NCI-H446 (cell line): Measurements from ENCODE around the gene PLPP2.
"Not testable (repeated sequence)": the region's sequence is repeated elsewhere in the genome, so short reads cannot be mapped to it uniquely, and the experiment has no call there.

Experiments used
- DNase-seq, 2 experiments: peaks; one replicate each; lab custom pipeline; 2025; lab: John Stamatoyannopoulos, UW

PLPP2 gene

DNA sequence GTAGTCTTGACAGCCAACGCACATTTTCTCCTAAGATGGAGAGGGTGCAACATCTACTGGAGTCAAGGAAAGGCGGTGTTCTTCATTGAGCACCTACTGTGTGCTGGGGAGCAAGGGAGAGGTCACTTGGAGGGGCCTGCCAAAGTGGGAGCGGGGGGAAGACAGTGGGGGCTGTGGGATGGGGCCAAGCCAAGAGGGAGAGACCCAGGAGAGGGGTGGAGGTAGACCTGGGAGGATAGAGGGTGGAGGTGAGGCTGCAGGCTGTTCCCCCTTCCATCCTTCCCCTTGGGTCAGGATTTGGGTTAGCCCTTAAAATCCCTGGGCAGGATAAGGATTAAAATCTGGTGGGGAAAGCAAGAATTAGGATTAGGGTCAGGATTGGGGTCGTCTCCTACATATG, 1.7 kb upstream of the PLPP2 start:
- no peak for DNase-seq

DNA sequence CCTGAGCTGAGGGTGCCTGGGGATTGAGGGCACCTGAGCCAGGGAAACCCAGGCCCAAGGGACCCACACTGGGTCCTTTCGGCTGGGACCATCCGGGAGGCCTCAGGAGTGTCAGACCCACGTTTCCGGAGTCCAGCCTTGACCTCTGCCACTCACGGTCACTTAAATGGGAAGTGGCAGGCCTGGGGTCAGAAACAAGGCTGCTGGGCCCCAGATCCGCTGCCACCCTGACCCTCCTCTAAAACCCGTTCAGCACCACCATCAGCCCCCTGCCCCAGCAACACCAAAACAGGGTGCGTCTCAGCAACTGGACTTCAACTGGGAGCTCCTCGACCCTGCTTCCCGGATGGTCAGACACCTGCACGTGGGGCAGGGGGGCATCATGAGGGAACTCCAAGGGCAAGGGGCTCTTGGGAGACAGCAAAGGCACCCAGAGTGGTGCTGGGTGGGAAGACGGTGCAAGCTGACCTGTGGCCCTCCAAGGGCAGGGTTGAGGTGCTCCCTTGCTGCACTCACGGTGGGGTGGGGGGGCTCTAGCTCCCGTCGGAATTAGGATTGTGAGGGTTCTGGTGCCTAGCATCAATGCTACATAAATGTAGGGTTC, 1.2 kb upstream of the PLPP2 start:
- DNase-seq: no peak

DNA sequence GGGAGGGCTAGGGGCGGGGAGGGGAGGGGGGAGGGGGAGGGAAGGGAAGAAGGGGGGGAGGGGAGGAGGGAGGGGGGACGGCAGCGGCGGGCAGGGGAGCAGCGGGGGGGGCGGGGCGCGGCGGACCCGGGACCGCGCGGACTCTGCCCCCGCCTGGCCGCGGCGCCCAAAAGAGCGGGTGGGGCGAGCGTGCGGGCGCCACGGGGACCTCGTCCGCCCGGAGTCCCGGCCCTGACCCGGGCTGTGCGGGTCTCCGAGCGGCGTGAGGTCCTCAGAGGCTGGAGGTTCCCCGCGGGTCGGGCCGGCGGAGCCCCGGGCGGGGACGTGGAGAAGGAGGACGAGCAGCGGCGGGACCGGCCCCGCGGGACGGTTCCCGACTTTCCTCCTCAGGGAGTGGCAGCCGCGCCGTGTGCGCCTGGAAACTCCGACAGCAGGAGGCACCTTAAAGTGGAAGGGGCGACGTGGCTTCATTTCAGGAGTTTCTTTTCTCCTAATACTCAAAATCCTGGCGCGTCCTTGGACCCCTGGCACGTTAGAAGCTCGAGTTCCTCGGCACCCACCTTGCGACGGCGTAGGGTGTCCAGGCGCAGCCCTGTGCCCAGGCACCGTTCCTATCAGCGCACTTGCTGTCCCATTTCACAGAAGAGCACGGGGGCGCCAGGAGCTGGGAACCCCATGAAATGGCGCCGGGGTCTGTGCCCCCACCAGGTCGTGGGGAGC, 518 bp upstream of the PLPP2 start:
- no peak for DNase-seq

DNA sequence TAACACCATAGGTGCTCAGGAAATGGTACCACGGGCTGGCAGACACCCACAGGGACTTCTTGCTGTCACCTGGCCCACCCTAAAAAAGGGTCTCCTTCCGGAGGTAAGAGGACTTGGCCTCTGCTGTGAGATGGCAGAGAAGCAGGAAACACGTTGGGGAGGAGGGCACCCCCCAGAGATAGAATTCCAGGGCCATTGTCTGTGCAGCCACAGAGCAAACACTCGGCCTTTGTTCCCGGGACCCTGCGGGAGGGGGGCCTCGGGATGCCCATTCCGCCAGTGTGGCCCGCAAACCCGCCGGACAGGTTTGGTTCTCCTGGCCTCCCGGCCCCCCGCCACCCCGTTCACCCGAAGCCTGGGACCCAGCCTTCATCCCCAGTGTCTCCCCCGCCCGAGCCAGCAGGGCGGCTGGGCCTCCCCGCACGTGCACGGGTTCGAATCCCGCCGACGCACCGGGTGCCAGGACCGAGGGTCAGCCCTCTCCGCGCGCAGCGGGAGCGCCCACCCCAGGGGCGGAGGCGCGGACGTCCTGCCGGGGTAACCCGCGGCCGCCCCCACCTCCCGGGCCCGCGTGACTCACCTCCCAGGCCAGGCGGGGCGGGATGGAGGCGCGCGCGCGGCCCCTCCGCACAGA, 714 bp downstream of the PLPP2 start:
- no peak for DNase-seq

DNA sequence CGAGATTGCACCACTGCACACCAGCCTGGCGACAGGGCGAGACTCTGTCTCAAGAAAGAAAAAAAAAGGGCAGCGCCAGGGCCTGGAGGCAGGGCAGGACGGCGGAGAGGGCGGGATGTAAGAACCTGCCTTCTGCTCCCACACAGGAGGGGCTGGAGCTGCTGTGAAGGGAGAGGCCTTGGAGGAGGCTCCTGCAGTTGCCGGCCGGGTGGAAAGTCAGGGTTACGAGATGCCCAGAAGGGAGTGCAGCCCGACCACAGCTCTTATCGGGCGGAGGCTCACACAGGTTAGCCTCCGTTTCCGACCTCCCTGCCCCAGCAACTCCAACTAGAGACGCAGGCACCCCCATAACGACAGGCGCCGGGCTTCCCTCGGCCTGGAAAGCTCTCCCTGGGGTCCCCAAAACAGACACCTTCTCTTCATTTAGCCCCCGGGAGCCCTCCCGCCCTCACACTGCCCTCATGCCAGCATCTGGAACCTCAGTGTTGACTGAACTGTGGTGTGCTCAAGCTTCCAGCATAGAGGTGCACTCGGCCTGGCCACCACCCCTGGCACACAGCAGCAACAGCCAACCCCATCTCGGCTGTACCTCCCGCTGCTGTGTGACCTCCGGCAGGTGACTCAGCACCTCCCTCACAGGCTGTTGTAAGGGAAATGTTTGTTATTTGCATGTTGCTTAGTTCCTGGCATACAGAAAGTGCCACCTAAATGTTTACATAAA, 1.4 kb downstream of the PLPP2 start:
- no peak for DNase-seq

DNA sequence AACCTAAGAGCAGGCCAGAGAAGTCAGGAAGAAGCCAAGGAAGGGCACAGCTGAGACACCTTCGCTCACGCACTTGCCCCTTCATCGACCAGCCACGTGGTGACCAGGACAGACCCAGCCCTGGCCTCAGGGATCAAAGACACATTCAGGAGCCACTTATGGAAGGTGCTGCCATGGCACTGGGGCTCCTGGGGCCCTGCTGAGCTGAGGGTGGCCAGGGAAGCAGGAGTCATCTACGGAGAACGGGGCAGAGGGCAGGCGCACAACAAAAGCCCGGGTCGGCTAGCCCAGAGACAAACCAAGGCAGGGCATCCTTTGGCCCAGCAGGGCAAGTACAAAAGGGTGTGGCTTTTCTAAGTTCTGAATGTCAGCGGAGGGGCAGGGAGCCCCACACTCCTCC, 2.3 kb downstream of the PLPP2 start:
- DNase-seq: no peak

DNA sequence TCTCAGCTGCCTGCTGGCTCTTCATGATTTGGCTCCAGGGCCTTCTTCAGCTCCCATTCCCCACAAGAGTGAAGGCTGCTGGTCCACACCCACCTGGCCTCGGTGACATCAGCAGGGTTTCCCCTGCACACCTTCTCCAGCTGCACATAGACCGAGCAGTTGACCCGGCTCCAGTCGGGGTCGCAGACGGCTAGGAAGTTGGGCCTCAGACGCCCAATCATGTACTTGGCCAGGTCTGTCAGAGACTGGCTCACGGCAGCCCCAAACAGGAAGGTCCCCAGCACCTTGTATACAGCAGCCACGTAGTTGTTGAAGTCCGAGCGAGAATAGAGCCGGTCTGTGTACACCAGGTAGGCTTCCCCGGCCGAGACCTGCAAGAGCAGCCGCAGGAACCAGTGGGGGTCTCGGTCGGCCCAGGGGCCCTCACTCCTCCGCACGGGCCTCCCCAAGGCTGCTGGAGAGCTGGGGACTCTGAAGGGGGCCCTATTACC, 3.8 kb downstream of the PLPP2 start:
- no peak for DNase-seq

DNA sequence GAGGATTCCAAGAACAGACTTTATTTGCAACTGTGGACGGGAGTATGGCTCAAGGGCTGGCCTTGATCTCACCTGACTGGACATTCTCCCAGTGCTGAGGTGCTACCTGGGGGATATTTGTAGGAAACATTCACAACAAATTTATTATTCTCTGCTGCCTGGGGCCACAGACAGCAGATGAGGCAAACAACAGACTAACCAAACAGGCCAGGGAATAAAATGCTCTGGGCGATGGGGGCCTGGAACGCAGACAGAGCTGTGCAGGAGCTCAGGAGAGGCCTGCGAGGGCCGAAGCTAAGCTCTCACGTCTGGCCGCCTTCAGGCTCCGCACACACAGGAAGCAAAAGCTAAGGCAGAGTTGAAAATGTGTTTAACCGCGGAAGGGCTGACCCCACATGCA, 7.8 kb downstream of the PLPP2 start:
- DNase-seq: no peak

DNA sequence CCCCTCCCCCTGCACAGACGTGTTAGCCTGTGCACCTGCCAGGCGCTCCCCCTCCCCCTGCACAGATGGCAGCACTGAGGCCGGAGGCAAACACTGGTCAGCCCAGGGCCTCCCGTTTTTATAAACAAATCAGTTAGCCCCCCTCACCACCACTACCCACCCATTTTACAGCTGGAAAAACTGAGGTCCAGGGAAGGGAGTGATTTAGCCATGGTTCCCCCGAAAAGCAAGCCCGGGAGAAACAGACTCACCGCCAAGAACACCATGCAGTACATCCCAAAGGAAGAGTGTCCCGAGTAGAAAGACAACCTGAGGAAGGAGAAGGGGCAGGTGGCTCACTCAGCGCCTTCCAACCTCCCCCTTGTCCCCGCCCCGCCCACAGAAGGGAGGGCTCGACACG, 8.7 kb downstream of the PLPP2 start:
- no peak for DNase-seq

DNA sequence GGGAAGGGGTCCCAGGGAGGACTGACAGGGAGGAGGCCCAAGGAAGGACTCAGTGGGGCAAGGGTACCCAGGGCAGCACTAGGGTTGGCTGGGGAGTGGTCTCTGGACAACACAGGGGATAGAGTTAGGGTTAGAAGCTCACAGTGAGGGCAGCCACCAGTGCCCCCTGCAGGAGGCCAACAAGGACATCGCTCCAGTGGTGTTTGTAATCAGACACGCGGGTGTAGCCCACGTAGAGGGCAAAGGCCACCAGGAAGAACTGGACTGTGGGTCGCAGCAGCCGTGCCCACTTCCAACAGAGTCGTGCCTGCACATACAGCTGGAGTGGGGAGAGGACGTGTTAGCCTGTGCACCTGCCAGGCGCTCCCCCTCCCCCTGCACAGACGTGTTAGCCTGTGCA, 9.2 kb downstream of the PLPP2 start:
- DNase-seq: no peak

DNA sequence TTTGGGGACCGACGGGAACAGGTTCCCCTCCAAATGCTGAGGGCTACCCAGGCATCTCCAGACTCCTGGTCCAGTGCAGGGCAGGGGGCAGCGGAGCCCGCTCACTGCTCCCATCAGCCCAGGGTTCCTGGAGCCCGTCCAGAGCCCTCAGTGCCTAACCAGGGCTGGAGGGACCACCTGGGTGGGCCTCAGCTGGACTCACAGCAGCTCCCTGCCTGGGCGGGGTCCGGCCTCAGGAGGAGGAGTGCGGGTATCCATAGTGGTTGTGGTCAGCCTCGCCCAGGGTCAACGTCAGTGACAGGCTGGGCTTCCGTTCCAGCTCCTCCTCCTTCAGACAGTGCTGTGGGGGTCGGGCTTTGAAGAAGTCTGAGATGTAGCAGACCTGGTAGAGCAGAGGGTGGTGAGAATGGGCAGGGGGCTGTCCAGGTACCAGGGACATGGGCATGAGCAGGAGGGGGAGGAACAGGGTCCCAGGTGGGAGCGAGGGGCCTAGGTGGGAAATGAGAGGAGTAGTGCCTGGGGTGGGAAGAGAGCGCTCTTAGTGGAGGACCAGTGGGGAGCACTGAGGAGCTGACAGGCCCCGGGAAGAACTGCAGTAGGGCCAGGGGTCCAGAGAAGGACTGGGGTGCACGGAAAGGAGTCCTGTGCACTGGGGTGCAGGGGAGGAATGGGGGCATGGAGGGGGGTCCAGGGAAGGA, 9.9 kb downstream of the PLPP2 start:
- DNase-seq: no peak

DNA sequence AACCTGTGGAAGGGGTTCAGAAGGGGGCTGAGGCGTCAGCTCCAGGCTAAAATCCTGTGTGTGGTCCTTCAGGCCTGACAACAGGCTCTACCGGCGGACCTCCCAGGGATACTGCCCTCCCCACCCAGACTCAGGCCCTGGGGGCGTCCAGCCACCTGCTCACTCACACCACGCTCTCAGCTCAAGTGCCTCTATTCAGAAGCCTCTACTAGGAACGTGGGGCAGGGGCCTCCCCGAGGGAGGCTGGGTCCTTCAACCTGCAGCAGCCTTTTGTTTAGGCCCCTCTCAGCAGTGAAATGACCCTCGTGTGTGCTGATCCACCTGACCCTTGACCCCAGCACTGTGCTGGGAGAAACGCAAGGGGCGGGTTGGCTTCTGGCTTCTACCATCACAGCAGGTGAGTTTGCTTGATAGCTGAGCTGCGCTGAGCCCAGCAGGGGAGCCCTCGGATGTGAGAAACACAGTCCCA, 10.6 kb downstream of the PLPP2 start:
- no peak for DNase-seq

DNA sequence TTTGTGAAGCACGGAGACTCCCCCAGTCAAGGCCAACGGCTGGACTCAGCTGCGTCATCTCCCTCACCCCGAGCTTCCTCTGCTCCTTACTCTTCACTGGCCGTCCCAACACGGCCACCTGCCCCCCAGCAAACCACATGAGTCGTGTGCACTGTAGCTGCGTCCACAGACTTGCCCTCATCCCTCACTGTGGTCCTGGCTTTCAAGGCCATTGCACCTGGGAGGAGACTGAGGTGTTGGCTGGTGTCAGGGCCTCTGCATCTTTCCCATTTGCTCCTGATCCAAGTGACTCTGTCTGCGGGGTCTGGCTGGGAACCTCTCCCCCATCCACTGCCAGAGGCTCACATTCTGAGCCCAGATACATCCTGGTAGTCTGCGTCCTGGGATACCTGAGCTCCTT, 11.5 kb downstream of the PLPP2 start:
- no peak for DNase-seq

DNA sequence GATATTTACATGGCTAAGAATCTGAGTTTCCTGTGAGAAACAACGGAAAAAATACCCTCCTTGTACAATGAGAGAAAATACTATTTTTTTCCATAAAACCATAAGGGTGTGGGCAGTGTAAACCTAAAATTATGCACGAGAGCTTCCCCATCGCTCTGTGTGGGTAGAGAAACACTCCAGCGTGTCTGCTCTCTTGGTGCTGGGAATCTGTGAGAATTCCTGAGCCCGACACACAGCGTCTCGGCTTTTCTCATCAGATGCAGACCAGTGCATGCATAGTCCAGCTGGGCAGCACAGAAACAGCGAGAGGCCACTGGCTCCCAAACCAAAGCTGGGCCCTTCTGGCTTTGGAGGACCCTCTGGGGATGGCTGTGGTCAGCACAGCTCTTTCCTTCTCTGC, 12.0 kb downstream of the PLPP2 start:
- no peak for DNase-seq

DNA sequence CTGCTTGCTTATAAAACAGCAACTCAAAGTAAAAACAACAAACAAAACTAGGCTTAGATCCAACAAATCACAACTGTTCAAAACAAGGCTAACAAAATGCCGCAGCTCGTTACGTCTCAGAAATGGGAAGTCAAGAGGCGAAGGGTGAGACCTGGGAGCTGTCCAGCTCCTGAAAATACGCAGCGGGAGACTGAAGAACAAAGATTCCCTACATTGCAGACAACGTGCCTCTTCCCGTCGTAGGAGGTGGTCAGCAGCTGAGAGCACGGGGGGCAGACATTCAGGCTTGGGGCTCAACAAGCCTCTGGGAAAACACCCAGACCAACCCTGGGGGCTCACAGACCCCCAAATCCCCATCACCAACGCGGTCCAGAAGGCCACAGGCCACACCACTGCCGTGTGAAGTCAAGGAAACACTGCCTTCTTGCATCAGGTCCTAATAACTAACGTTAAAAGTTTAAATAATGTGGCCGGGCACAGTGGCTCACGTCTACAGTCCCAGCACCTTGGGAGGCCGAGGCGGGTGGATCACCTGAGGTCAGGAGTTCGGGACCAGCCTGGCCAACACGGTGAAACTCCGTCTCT, 13.5 kb downstream of the PLPP2 start:
- no peak for DNase-seq

DNA sequence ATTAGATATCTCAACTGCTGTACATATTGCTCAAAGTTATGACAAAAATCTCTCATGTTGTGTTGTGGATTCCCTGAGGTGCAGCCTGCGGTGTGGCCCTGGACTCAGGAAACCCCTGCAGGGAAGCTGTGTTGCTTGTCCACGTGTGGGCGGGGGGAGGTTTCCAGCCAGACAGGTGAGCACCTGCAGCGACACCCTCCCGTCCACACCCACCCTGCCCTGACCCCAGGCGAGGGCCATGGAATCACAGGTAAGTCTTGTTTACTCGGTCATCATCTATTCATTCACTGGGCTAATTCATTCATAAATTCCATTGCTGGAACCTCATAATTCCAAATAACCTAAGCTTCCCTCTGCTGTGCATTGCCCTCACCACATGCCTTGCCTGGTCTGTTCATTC, 14.1 kb downstream of the PLPP2 start:
- DNase-seq: no peak

DNA sequence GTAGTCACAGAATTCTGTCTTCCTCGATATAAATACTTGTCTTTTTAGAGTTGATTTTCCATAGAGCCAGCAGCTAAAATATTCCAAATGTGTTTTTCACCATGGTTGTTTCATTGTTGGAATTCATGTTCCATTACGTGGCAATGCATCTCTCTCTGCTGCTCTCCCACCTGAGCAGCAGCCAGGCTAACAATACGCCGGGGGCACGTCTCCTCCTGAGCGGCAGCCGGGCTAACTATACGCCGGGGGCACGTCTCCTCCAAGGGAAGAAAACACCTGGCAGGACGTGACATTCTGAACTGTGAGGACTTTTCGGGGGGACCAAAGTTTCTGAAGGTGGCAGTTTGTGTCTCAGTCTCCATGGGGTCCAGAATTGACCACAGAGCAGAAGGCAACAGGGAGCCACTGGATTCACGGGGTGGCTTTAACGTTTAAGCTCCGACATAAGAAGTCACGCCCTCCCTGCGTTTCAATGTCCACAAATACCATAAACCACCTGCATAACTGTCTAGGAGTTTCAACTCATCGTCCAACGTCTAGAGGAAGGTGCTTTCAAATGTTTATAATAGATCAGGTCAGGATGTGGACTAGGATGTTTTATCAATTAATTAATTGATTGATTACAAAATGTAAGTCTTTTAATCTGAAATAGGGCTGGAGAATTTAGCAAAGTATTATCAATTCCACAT, 15.1 kb downstream of the PLPP2 start:
- DNase-seq: no peak

DNA sequence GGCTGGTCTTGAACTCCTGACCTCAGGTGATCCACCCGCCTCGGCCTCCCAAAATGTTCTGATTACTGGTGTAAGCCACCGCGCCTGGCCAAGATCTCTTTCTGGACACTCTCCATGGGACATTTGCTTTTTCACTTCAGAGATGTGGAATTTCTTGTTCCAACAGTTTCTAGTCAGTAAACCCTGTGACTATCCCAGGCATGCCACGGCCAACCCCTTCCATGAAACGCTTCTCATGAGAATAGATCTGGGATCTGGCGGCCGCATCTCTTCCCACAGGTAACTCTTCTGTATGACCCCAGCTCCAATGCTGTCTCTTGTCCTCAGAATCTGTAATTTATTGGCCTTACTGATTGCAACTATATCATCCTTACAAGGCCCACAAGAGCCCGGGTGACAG, 16.2 kb downstream of the PLPP2 start:
- DNase-seq: no peak

DNA sequence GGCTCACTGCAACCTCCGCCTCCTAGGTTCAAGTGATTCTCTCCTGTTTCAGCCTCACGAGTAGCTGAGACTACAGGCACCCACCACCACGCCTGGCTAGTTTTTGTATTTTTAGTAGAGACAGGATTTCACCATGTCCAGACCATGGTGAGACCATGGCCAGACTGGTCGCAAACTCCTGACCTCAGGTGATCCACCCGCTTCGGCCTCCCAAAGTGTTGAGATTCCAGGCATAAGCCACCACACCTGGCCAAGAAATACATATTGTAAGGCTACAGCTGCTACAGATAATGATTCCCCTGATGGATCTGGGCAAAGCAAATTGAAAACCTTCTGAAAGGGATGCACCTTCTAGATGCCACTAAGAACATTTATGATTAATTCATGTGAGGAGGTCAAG, 17.8 kb downstream of the PLPP2 start:
- DNase-seq: no peak

DNA sequence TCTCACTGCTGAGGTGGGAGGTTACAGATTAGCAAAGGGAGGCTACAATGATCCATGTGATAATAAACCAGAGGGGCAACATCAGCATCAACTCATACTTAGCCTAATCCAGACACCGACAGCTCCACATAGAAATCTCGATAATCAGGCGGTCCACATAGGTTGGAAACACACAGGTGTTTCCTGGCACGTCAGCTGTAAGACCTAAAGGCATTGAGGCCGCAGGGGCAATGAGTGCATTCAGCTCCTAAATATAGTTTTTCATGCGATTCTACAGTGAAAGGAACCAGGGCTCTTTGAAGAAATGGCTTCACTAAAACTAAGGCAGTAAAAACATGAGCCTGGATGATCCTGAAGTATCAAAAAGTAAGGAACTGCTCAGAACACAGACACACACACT, 19.3 kb downstream of the PLPP2 start:
- no peak for DNase-seq

DNA sequence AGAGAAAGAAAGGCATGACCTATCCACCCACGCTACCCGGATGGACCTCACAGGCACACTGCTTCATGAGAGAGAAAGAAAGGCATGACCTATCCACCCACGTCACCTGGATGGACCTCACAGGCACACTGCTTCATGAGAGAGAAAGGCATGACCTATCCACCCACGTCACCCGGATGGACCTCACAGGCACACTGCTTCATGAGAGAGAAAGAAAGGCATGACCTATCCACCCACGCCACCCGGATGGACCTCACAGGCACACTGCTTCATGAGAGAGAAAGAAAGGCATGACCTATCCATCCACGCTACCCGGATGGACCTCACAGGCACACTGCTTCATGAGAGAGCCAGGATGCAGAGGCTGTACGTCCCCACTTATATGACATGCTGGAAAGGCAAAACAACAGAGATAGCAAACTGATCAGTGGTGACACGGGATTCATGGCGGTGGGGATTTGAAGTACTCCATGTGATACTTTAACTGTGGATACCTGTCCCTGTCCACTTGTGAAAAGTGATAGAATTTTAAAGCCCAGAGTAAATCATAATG, 20.4 kb downstream of the PLPP2 start:
- DNase-seq: not testable (repeated sequence)
